ENCODE measurements around the gene CDK16. TPM values are rescaled to one million over a fixed set of nuclear protein-coding genes. Genes with fewer than 3 reads are reported as not detected.

Gene CDK16
- total RNA-seq, 2 experiments from 2014 or later, result 85.3 to 88.3 TPM

GRCh38 chrX:47190445-47191269, 27.8 kb upstream of the CDK16 start:
- intact Hi-C loops (cut with micrococcal nuclease), result loop anchor here (1.0 to 5.0 kb wide), 3 partner anchors 61 to 837 kb away; no protein-coding TSS in a partner anchor
- H3K9me3 Mint-ChIP-seq, result no peaks in the 10 kb centered on the region
- H3K36me3 Mint-ChIP-seq (ENCODE audit: low read depth), result peaks cover 10% of the 10 kb centered on the region
- DNase-seq, result peak; percentile 89
- H3K4me3 Mint-ChIP-seq, result peak overlapping the region; percentile 91
- peaks cover 45% of the 10 kb centered on the region for H3K4me1 Mint-ChIP-seq (ENCODE audit: low read depth)
- H3K27ac Mint-ChIP-seq, result peak overlapping the region; percentile 92
- CTCF ChIA-PET, result interaction anchor here (0.6 to 2.3 kb wide), 3 partner anchors 42 to 198 kb away, joined by 3 to 9 read pairs (median 4); partner anchors contain the start of gene USP11
- H3K27me3 Mint-ChIP-seq (ENCODE audit: low read depth), result no peaks in the 10 kb centered on the region

GRCh38 chrX:47191331-47191730, 27.1 kb upstream of the CDK16 start:
- H3K9me3 Mint-ChIP-seq, result no peaks in the 10 kb centered on the region
- no peaks in the 10 kb centered on the region for H3K27me3 Mint-ChIP-seq (ENCODE audit: low read depth)
- H3K4me1 Mint-ChIP-seq (ENCODE audit: low read depth), result peaks cover 52% of the 10 kb centered on the region
- peak overlapping the region; percentile 91 for H3K4me3 Mint-ChIP-seq
- H3K36me3 Mint-ChIP-seq (ENCODE audit: low read depth), result peaks cover 15% of the 10 kb centered on the region
- CTCF ChIA-PET, result interaction anchor here (0.5 to 2.3 kb wide), 5 partner anchors 42 to 292 kb away, joined by 3 to 9 read pairs (median 3); partner anchors contain the start of gene USP11
- intact Hi-C loops (cut with micrococcal nuclease), result loop anchor here (5.0 kb wide), 2 partner anchors 176 to 836 kb away; no protein-coding TSS in a partner anchor
- peak overlapping the region; percentile 92 for H3K27ac Mint-ChIP-seq
- peak; percentile 66 for DNase-seq

- Mint-ChIP-seq H3K27me3 (ENCODE audit: low read depth) (no peaks in the 10 kb centered on the region), H3K9me3 (no peaks in the 10 kb centered on the region), H3K4me1 (ENCODE audit: low read depth) (peaks cover 58% of the 10 kb centered on the region), H3K27ac (peak overlapping the region; percentile 92), H3K36me3 (ENCODE audit: low read depth) (peaks cover 19% of the 10 kb centered on the region), H3K4me3 (peak overlapping the region; percentile 91)
- intact Hi-C loops (cut with micrococcal nuclease), result loop anchor here (2.0 to 5.0 kb wide), 4 partner anchors 175 to 835 kb away; partner anchors contain the start of genes ELK1 and ZNF41
- CTCF ChIA-PET, result interaction anchor here (0.5 to 2.3 kb wide), 4 partner anchors 97 to 292 kb away, joined by 3 to 9 read pairs (median 4); no protein-coding TSS in a partner anchor
- DNase-seq, result no peak
Measured at GRCh38 chrX:47191806-47192401, 26.6 kb upstream of the CDK16 start.

- CTCF ChIA-PET, result no interaction called here
- no peaks in the 10 kb centered on the region for H3K9me3 Mint-ChIP-seq
- peaks cover 58% of the 10 kb centered on the region for H3K4me1 Mint-ChIP-seq (ENCODE audit: low read depth)
- H3K4me3 Mint-ChIP-seq, result peak within 1 kb of the TSS; percentile 94
- H3K27me3 Mint-ChIP-seq (ENCODE audit: low read depth), result no peaks in the 10 kb centered on the region
- peak; percentile 96 for DNase-seq
- peak within 1 kb of the TSS; percentile 94 for H3K27ac Mint-ChIP-seq
- H3K36me3 Mint-ChIP-seq (ENCODE audit: low read depth), result peaks cover 21% of the 10 kb centered on the region
- intact Hi-C loops (cut with micrococcal nuclease), result loop anchor here (1.0 to 5.0 kb wide), 11 partner anchors 24 to 834 kb away; partner anchors contain the start of genes ELK1, RBM10, USP11 and ZNF41
Measured at GRCh38 chrX:47193475-47194193, 24.8 kb upstream of the CDK16 start, which contains the start of gene UBA1. UBA1 (plus strand) TSS chrX:47193829; CDS start chrX:47198803, 4,974 bp downstream.

- Mint-ChIP-seq H3K27ac (peak overlapping the region; percentile 94), H3K4me1 (ENCODE audit: low read depth) (peaks cover 54% of the 10 kb centered on the region), H3K9me3 (no peaks in the 10 kb centered on the region), H3K27me3 (ENCODE audit: low read depth) (no peaks in the 10 kb centered on the region), H3K4me3 (peak overlapping the region; percentile 94), H3K36me3 (ENCODE audit: low read depth) (peaks cover 26% of the 10 kb centered on the region)
- no peak for DNase-seq
- CTCF ChIA-PET, result interaction anchor here (1.8 kb wide), 1 partner anchor 118 kb away, joined by 5 read pairs; no protein-coding TSS in a partner anchor
- intact Hi-C loops (cut with micrococcal nuclease), result loop anchor here (5.0 kb wide), 2 partner anchors 173 to 833 kb away; no protein-coding TSS in a partner anchor
Measured at GRCh38 chrX:47194194-47194787, 24.2 kb upstream of the CDK16 start.

- H3K4me1 Mint-ChIP-seq (ENCODE audit: low read depth), result peaks cover 46% of the 10 kb centered on the region
- CTCF ChIA-PET, result interaction anchor here (0.5 to 1.8 kb wide), 3 partner anchors 116 to 1384 kb away, joined by 3 to 5 read pairs (median 3); no protein-coding TSS in a partner anchor
- H3K9me3 Mint-ChIP-seq, result no peaks in the 10 kb centered on the region
- peak overlapping the region; percentile 94 for H3K4me3 Mint-ChIP-seq
- peak overlapping the region; percentile 71 for H3K27ac Mint-ChIP-seq
- DNase-seq, result no peak
- intact Hi-C loops (cut with micrococcal nuclease), result no loop called here
- no peaks in the 10 kb centered on the region for H3K27me3 Mint-ChIP-seq (ENCODE audit: low read depth)
- H3K36me3 Mint-ChIP-seq (ENCODE audit: low read depth), result peaks cover 31% of the 10 kb centered on the region
Measured at GRCh38 chrX:47196098-47196497, 22.4 kb upstream of the CDK16 start.

GRCh38 chrX:47197526-47197925, 21.0 kb upstream of the CDK16 start:
- CTCF ChIA-PET, result no interaction called here
- peaks cover 36% of the 10 kb centered on the region for H3K36me3 Mint-ChIP-seq (ENCODE audit: low read depth)
- intact Hi-C loops (cut with micrococcal nuclease), result no loop called here
- H3K27ac Mint-ChIP-seq, result peak overlapping the region; percentile 71
- peaks cover 45% of the 10 kb centered on the region for H3K4me1 Mint-ChIP-seq (ENCODE audit: low read depth)
- no peak overlapping the region for H3K4me3 Mint-ChIP-seq
- H3K9me3 Mint-ChIP-seq, result no peaks in the 10 kb centered on the region
- DNase-seq, result no peak
- no peaks in the 10 kb centered on the region for H3K27me3 Mint-ChIP-seq (ENCODE audit: low read depth)

GRCh38 chrX:47198026-47198686, 20.3 kb upstream of the CDK16 start:
- H3K27ac Mint-ChIP-seq, result peak overlapping the region; percentile 18
- peaks cover 39% of the 10 kb centered on the region for H3K4me1 Mint-ChIP-seq (ENCODE audit: low read depth)
- H3K4me3 Mint-ChIP-seq, result no peak overlapping the region
- H3K36me3 Mint-ChIP-seq (ENCODE audit: low read depth), result peaks cover 36% of the 10 kb centered on the region
- DNase-seq, result no peak
- CTCF ChIA-PET, result no interaction called here
- intact Hi-C loops (cut with micrococcal nuclease), result no loop called here
- H3K9me3 Mint-ChIP-seq, result no peaks in the 10 kb centered on the region
- no peaks in the 10 kb centered on the region for H3K27me3 Mint-ChIP-seq (ENCODE audit: low read depth)

- peaks cover 35% of the 10 kb centered on the region for H3K36me3 Mint-ChIP-seq (ENCODE audit: low read depth)
- H3K27ac Mint-ChIP-seq, result no peak overlapping the region
- H3K4me3 Mint-ChIP-seq, result no peak overlapping the region
- no peaks in the 10 kb centered on the region for H3K27me3 Mint-ChIP-seq (ENCODE audit: low read depth)
- no peaks in the 10 kb centered on the region for H3K9me3 Mint-ChIP-seq
- intact Hi-C loops (cut with micrococcal nuclease), result no loop called here
- DNase-seq, result no peak
- CTCF ChIA-PET, result no interaction called here
- H3K4me1 Mint-ChIP-seq (ENCODE audit: low read depth), result peaks cover 36% of the 10 kb centered on the region
Measured at GRCh38 chrX:47198687-47199080, 19.8 kb upstream of the CDK16 start.

GRCh38 chrX:47199286-47199685, 19.2 kb upstream of the CDK16 start:
- no peaks in the 10 kb centered on the region for H3K9me3 Mint-ChIP-seq
- H3K4me3 Mint-ChIP-seq, result no peak overlapping the region
- no peak overlapping the region for H3K27ac Mint-ChIP-seq
- H3K27me3 Mint-ChIP-seq (ENCODE audit: low read depth), result no peaks in the 10 kb centered on the region
- peaks cover 36% of the 10 kb centered on the region for H3K4me1 Mint-ChIP-seq (ENCODE audit: low read depth)
- CTCF ChIA-PET, result no interaction called here
- DNase-seq, result no peak
- intact Hi-C loops (cut with micrococcal nuclease), result no loop called here
- peaks cover 34% of the 10 kb centered on the region for H3K36me3 Mint-ChIP-seq (ENCODE audit: low read depth)
